Measurements from ENCODE around the gene IPO11.

Gene IPO11

GRCh38 chr5:62568800-62569432, 156.4 kb downstream of the IPO11 start:
- H3K4me1 ChIP-seq (ENCODE audit: insufficient read depth, low read length, poor library complexity, severe bottlenecking) = peaks cover 16% of the 10 kb centered on the region
- no peaks in the 10 kb centered on the region for H3K9me2 ChIP-seq (replicated peaks; ENCODE audit: low read depth, low read length)
- H3K79me2 ChIP-seq (ENCODE audit: insufficient read depth, low read length) = peaks cover 5% of the 10 kb centered on the region; the same call in 1 of the 2 replicates
- no peaks in the 10 kb centered on the region for H3F3A ChIP-seq (ENCODE audit: low read depth)
- H3K9ac ChIP-seq (ENCODE audit: low read depth, low read length, poor library complexity, severe bottlenecking) = no peak overlapping the region
- H3K4me2 ChIP-seq (ENCODE audit: low read depth, low read length, poor library complexity, severe bottlenecking) = no peak overlapping the region
- TF ChIP-seq EZH2phosphoT487 (IDR thresholded peaks at IDR 0.05; ENCODE audit: borderline replicate concordance) = no peak
- TF ChIP-seq, protein P1, sequence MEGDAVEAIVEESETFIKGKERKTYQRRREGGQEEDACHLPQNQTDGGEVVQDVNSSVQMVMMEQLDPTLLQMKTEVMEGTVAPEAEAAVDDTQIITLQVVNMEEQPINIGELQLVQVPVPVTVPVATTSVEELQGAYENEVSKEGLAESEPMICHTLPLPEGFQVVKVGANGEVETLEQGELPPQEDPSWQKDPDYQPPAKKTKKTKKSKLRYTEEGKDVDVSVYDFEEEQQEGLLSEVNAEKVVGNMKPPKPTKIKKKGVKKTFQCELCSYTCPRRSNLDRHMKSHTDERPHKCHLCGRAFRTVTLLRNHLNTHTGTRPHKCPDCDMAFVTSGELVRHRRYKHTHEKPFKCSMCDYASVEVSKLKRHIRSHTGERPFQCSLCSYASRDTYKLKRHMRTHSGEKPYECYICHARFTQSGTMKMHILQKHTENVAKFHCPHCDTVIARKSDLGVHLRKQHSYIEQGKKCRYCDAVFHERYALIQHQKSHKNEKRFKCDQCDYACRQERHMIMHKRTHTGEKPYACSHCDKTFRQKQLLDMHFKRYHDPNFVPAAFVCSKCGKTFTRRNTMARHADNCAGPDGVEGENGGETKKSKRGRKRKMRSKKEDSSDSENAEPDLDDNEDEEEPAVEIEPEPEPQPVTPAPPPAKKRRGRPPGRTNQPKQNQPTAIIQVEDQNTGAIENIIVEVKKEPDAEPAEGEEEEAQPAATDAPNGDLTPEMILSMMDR (conservative IDR thresholded peaks at IDR 0.05; ENCODE audit: low read length) = no peak
- no peak overlapping the region for H2AFZ ChIP-seq (ENCODE audit: low read length)
- no peaks in the 10 kb centered on the region for H3K27me3 ChIP-seq (ENCODE audit: insufficient read depth, low read length, poor library complexity, severe bottlenecking)
- H3K9me3 ChIP-seq (ENCODE audit: insufficient read depth, low read depth, low read length) = peaks cover 10% of the 10 kb centered on the region; the same call in 1 of the 2 replicates
- H3K36me3 ChIP-seq (ENCODE audit: insufficient read depth, low read length) = peaks cover 26% of the 10 kb centered on the region; the same call in 1 of the 2 replicates
- no peaks in the 10 kb centered on the region for H4K20me1 ChIP-seq (ENCODE audit: insufficient read depth, low read length, poor library complexity, severe bottlenecking)
- no peak overlapping the region for H3K4me3 ChIP-seq (ENCODE audit: low read length, poor library complexity, severe bottlenecking)

DNA sequence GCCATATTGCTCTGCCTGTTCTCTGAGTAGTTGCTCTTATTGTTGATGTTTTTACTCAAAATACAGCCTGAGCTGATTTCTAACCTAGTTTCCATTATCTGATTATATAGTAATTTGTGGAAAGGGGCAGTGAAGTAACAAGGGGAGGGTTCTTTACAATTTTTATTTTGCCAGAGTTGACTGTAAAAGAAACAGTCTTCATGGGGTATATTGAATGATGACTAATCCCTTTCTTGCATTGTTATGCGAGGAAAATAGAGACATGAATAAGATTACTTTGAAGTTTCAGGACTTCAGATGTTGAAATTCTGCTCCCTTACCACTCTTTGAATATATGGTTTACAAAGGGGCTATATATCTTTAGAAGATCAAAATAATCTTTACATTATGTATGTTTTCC, 156.9 kb downstream of the IPO11 start:
- peaks cover 5% of the 10 kb centered on the region; the same call in 1 of the 2 replicates for H3K79me2 ChIP-seq (ENCODE audit: insufficient read depth, low read length)
- no peak overlapping the region for H2AFZ ChIP-seq (ENCODE audit: low read length)
- no peak overlapping the region for H3K9ac ChIP-seq (ENCODE audit: low read depth, low read length, poor library complexity, severe bottlenecking)
- TF ChIP-seq EZH2phosphoT487 (IDR thresholded peaks at IDR 0.05; ENCODE audit: borderline replicate concordance) = no peak
- H3K4me1 ChIP-seq (ENCODE audit: insufficient read depth, low read length, poor library complexity, severe bottlenecking) = peaks cover 11% of the 10 kb centered on the region
- H3K36me3 ChIP-seq (ENCODE audit: insufficient read depth, low read length) = peaks cover 26% of the 10 kb centered on the region; the same call in 1 of the 2 replicates
- no peak overlapping the region for H3K4me2 ChIP-seq (ENCODE audit: low read depth, low read length, poor library complexity, severe bottlenecking)
- no peaks in the 10 kb centered on the region for H4K20me1 ChIP-seq (ENCODE audit: insufficient read depth, low read length, poor library complexity, severe bottlenecking)
- H3F3A ChIP-seq (ENCODE audit: low read depth) = no peaks in the 10 kb centered on the region
- peaks cover 10% of the 10 kb centered on the region; the same call in 1 of the 2 replicates for H3K9me3 ChIP-seq (ENCODE audit: insufficient read depth, low read depth, low read length)
- no peak overlapping the region for H3K4me3 ChIP-seq (ENCODE audit: low read length, poor library complexity, severe bottlenecking)
- no peaks in the 10 kb centered on the region for H3K27me3 ChIP-seq (ENCODE audit: insufficient read depth, low read length, poor library complexity, severe bottlenecking)
- H3K9me2 ChIP-seq (replicated peaks; ENCODE audit: low read depth, low read length) = no peaks in the 10 kb centered on the region

GRCh38 chr5:62572918-62573514, 160.5 kb downstream of the IPO11 start:
- peaks cover 11% of the 10 kb centered on the region for H3K79me2 ChIP-seq (ENCODE audit: insufficient read depth, low read length)
- H3K4me1 ChIP-seq (ENCODE audit: insufficient read depth, low read length, poor library complexity, severe bottlenecking) = peaks cover 38% of the 10 kb centered on the region
- H3K9me2 ChIP-seq (replicated peaks; ENCODE audit: low read depth, low read length) = no peaks in the 10 kb centered on the region
- no peaks in the 10 kb centered on the region for H4K20me1 ChIP-seq (ENCODE audit: insufficient read depth, low read length, poor library complexity, severe bottlenecking)
- no peak overlapping the region for H3K4me3 ChIP-seq (ENCODE audit: low read length, poor library complexity, severe bottlenecking)
- H3K4me2 ChIP-seq (ENCODE audit: low read depth, low read length, poor library complexity, severe bottlenecking) = no peak overlapping the region
- H3K9me3 ChIP-seq (ENCODE audit: insufficient read depth, low read depth, low read length) = peaks cover 2% of the 10 kb centered on the region; the same call in 1 of the 2 replicates
- H3K27me3 ChIP-seq (ENCODE audit: insufficient read depth, low read length, poor library complexity, severe bottlenecking) = no peaks in the 10 kb centered on the region
- no peaks in the 10 kb centered on the region for H3F3A ChIP-seq (ENCODE audit: low read depth)
- peaks cover 9% of the 10 kb centered on the region; the same call in 1 of the 2 replicates for H3K36me3 ChIP-seq (ENCODE audit: insufficient read depth, low read length)
- no peak overlapping the region for H2AFZ ChIP-seq (ENCODE audit: low read length)
- TF ChIP-seq, protein P1 (conservative IDR thresholded peaks at IDR 0.05; ENCODE audit: low read length) = no peak
- TF ChIP-seq EZH2phosphoT487 (IDR thresholded peaks at IDR 0.05; ENCODE audit: borderline replicate concordance) = no peak
- H3K9ac ChIP-seq (ENCODE audit: low read depth, low read length, poor library complexity, severe bottlenecking) = no peak overlapping the region

Measured in Loucy (cell line).